Measurements from ENCODE around the gene RAB4A. TPM values are rescaled to one million over a fixed set of nuclear protein-coding genes. Genes with fewer than 3 reads are reported as not detected.

The RAB4A gene
- total and polyA plus RNA-seq, 9 of the 15 experiments (the other 6 are each of a cell fraction or from before 2014, with no cell fraction given), result 8.3 to 61.0 (median 26.7) TPM

DNA sequence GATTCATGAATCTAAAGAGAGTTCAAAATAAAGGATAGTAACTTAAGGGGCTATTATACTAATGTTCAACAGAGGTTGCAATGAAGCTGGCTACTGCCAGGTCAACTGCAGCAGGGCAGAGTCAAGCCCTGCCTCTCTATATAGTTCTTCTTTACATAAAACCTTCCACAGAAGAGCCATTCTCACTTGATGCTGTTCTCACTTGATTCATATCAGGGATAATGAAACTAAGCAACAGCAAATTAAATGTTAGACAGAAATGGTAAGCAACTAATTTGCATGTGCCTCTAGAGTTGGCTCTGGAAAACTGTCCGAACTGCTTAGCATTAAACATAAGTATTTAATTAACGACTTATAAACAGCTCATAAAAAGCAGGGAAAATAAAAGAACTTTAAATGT lies 54.5 kb downstream of the RAB4A start (continued):
- TF ChIP-seq, protein P1, sequence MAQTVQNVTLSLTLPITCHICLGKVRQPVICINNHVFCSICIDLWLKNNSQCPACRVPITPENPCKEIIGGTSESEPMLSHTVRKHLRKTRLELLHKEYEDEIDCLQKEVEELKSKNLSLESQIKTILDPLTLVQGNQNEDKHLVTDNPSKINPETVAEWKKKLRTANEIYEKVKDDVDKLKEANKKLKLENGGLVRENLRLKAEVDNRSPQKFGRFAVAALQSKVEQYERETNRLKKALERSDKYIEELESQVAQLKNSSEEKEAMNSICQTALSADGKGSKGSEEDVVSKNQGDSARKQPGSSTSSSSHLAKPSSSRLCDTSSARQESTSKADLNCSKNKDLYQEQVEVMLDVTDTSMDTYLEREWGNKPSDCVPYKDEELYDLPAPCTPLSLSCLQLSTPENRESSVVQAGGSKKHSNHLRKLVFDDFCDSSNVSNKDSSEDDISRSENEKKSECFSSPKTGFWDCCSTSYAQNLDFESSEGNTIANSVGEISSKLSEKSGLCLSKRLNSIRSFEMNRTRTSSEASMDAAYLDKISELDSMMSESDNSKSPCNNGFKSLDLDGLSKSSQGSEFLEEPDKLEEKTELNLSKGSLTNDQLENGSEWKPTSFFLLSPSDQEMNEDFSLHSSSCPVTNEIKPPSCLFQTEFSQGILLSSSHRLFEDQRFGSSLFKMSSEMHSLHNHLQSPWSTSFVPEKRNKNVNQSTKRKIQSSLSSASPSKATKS (CRISPR knock-in tag; IDR thresholded peaks at IDR 0.05), result no peak
- no peak for TF ChIP-seq ZNF239 (CRISPR knock-in tag; IDR thresholded peaks at IDR 0.05)
- TF ChIP-seq PCBP2 (IDR thresholded peaks at IDR 0.05; ENCODE audit: low read depth, low read length, poor library complexity, severe bottlenecking), result no peak
- no peak for TF ChIP-seq GABPB2 (CRISPR knock-in tag; conservative IDR thresholded peaks at IDR 0.05)
- no peak for TF ChIP-seq MTA1 (IDR thresholded peaks at IDR 0.05; ENCODE audit: borderline replicate concordance)
- no peak for TF ChIP-seq OTX1 (CRISPR knock-in tag; IDR thresholded peaks at IDR 0.05)
- TF ChIP-seq RAD21 (CRISPR knock-in tag; conservative IDR thresholded peaks at IDR 0.05 in 1 of 2, IDR thresholded peaks at IDR 0.05 in 1 of 2), result no peak
- no peak for TF ChIP-seq RAD51 (IDR thresholded peaks at IDR 0.05; ENCODE audit: borderline replicate concordance, low read depth)
- TF ChIP-seq MTA3 (IDR thresholded peaks at IDR 0.05; ENCODE audit: borderline replicate concordance), result no peak
- TF ChIP-seq ARID1B (IDR thresholded peaks at IDR 0.05), result no peak
